GM12878 (cell line): ENCODE data around the gene SULT2B1. TPM values are rescaled to one million over a fixed set of nuclear protein-coding genes. Genes with fewer than 3 reads are reported as not detected.

Experiments
- BACH1 ChIP-seq: fragments of 450-650 bp; IDR thresholded peaks from 2 replicates; pipeline ENCODE4 v1.6.1; 2017; ENCODE audit warnings: mild to moderate bottlenecking, borderline replicate concordance
- BHLHE40 ChIP-seq, 2 experiments: fragments of 450-650 bp in 1 of 2; IDR thresholded peaks; 2 replicates each; pipeline ENCODE4 v1.6.1; 2011 to 2017; ENCODE audit warnings: low read depth in 2 of 2, borderline replicate concordance in 1 of 2, improper control_type of control experiment in 1 of 2, low read length in 1 of 2, mild to moderate bottlenecking in 1 of 2
- DPF2 ChIP-seq: fragments of 450-650 bp; IDR thresholded peaks from 2 replicates; pipeline ENCODE4 v1.6.1; 2017; ENCODE audit warnings: mild to moderate bottlenecking
- EGR1 ChIP-seq, 2 experiments: IDR thresholded peaks; 1 replicate in 1 of 2; 2 replicates in 1 of 2; pipeline ENCODE4 v1.6.1; 2011 to 2012; ENCODE audit warnings: low read depth in 2 of 2, low read length in 2 of 2, borderline replicate concordance in 1 of 2, mild to moderate bottlenecking in 1 of 2, moderate library complexity in 1 of 2
- FOS ChIP-seq: IDR thresholded peaks from 3 replicates; pipeline ENCODE4 v1.6.1; 2011; ENCODE audit warnings: borderline replicate concordance; ENCODE audit not compliant: insufficient read length; ENCODE audit errors: extremely low read depth
- GATAD2B ChIP-seq: fragments of 450-650 bp; conservative IDR thresholded peaks from 2 replicates; pipeline ENCODE4 v1.6.1; 2017; ENCODE audit warnings: low read depth, mild to moderate bottlenecking, moderate library complexity
- JUND ChIP-seq: IDR thresholded peaks from 2 replicates; pipeline ENCODE4 v1.6.1; 2012; ENCODE audit warnings: low read depth, mild to moderate bottlenecking, low read length, improper control_type of control experiment, moderate library complexity
- KAT2A ChIP-seq: conservative IDR thresholded peaks from 2 replicates; pipeline ENCODE4 v1.6.1; 2011; ENCODE audit warnings: low read depth, low read length; ENCODE audit not compliant: control insufficient read depth
- LARP7 ChIP-seq: fragments of 450-650 bp; IDR thresholded peaks from 2 replicates; pipeline ENCODE4 v1.6.1; 2017; ENCODE audit warnings: mild to moderate bottlenecking
- MEF2B ChIP-seq: fragments of 450-650 bp; IDR thresholded peaks from 2 replicates; pipeline ENCODE4 v1.6.1; 2018; ENCODE audit warnings: mild to moderate bottlenecking, moderate library complexity; ENCODE audit not compliant: partially characterized antibody, poor library complexity, severe bottlenecking
- MXI1 ChIP-seq: fragments of 150-350 bp; IDR thresholded peaks from 2 replicates; pipeline ENCODE4 v1.6.1; 2011; ENCODE audit warnings: low read depth, mild to moderate bottlenecking, inconsistent platforms, low read length, improper control_type of control experiment
- MYC ChIP-seq: IDR thresholded peaks from 2 replicates; pipeline ENCODE4 v1.6.1; 2011; ENCODE audit warnings: mild to moderate bottlenecking, low read length, moderate library complexity, inconsistent platforms; ENCODE audit not compliant: insufficient read depth, insufficient replicate concordance, insufficient read length, severe bottlenecking
- NFXL1 ChIP-seq: fragments of 450-650 bp; IDR thresholded peaks from 2 replicates; pipeline ENCODE4 v1.6.1; 2017; ENCODE audit warnings: antibody characterized with exemption, mild to moderate bottlenecking, borderline replicate concordance
- NR2F1 ChIP-seq: fragments of 450-650 bp; conservative IDR thresholded peaks from 2 replicates; pipeline ENCODE4 v1.6.1; 2017; ENCODE audit warnings: mild to moderate bottlenecking
- NRF1 ChIP-seq: conservative IDR thresholded peaks from 2 replicates; pipeline ENCODE4 v1.6.1; 2011; ENCODE audit warnings: mild to moderate bottlenecking, low read depth, low read length, improper control_type of control experiment
- POLR2A ChIP-seq: IDR thresholded peaks from 2 replicates; pipeline ENCODE4 v1.6.1; 2011; ENCODE audit warnings: low read depth, mild to moderate bottlenecking, low read length
- SMAD1 ChIP-seq: fragments of 450-650 bp; IDR thresholded peaks from 2 replicates; pipeline ENCODE4 v1.6.1; 2018; ENCODE audit warnings: mild to moderate bottlenecking, low read depth; ENCODE audit not compliant: partially characterized antibody
- SMARCA5 ChIP-seq: fragments of 450-650 bp; IDR thresholded peaks from 2 replicates; pipeline ENCODE4 v1.6.1; 2017; ENCODE audit warnings: mild to moderate bottlenecking
- ZNF24 ChIP-seq: fragments of 450-650 bp; IDR thresholded peaks from 2 replicates; pipeline ENCODE4 v1.6.1; 2017; ENCODE audit warnings: antibody characterized with exemption, mild to moderate bottlenecking
- ZNF384 ChIP-seq: IDR thresholded peaks from 2 replicates; pipeline ENCODE4 v1.6.1; 2012; ENCODE audit warnings: low read depth, mild to moderate bottlenecking, low read length, improper control_type of control experiment, borderline replicate concordance
- polyA plus RNA-seq, 11 experiments: library from polyadenylated mRNA; depleted of rRNA in 4 of 11; unstranded in 6 of 11; stranded (reverse) in 5 of 11; fragments of >200 nt; fragmentation: Nextera tagmentation in 4 of 11; fragmentation: Illumina TruSeq in 1 of 11; extraction: Ambion mirVana in 4 of 11; extraction: Trizol in 1 of 11; gene quantifications; 1 replicate in 1 of 11; 2 replicates in 10 of 11; pipeline versions ENCODE4 v1.2.1 to v1.2.3, GENCODE V29; 2011 to 2016; ENCODE audit warnings: inconsistent platforms in 2 of 11, missing spikeins in 2 of 11, low read depth in 1 of 11
- total RNA-seq, 4 experiments: library from RNA; depleted of rRNA in 3 of 4; stranded (reverse); fragments of >200 nt in 3 of 4; fragmentation: Illumina TruSeq in 1 of 4; extraction: Trizol in 1 of 4; gene quantifications; 2 replicates each; pipeline versions ENCODE4 v1.2.1 to v1.2.3, GENCODE V29; 2013 to 2021
- TF ChIP-seq, protein P1 (sequence below): fragments of 450-650 bp; conservative IDR thresholded peaks from 2 replicates; pipeline ENCODE4 v1.6.1; 2017; ENCODE audit warnings: mild to moderate bottlenecking, moderate library complexity
- TF ChIP-seq, protein P2 (sequence below): IDR thresholded peaks from 2 replicates; pipeline ENCODE4 v1.6.1; 2011; ENCODE audit warnings: borderline replicate concordance, low read depth, mild to moderate bottlenecking, moderate library complexity, mixed read lengths, low read length; ENCODE audit not compliant: insufficient read depth; ENCODE audit errors: extremely low read length
- TF ChIP-seq, protein P3 (sequence below): fragments of 450-650 bp; IDR thresholded peaks from 2 replicates; pipeline ENCODE4 v1.6.1; 2017; ENCODE audit warnings: low read depth, mild to moderate bottlenecking, moderate library complexity
- TF ChIP-seq, protein P4 (sequence below): fragments of 450-650 bp; IDR thresholded peaks from 2 replicates; pipeline ENCODE4 v1.6.1; 2016; ENCODE audit warnings: mild to moderate bottlenecking

The SULT2B1 gene
- total and polyA plus RNA-seq, 10 of the 15 experiments (the other 5 are each of a cell fraction or from before 2014, with no cell fraction given) = 0.11 to 0.14 TPM; not detected in 8

DNA sequence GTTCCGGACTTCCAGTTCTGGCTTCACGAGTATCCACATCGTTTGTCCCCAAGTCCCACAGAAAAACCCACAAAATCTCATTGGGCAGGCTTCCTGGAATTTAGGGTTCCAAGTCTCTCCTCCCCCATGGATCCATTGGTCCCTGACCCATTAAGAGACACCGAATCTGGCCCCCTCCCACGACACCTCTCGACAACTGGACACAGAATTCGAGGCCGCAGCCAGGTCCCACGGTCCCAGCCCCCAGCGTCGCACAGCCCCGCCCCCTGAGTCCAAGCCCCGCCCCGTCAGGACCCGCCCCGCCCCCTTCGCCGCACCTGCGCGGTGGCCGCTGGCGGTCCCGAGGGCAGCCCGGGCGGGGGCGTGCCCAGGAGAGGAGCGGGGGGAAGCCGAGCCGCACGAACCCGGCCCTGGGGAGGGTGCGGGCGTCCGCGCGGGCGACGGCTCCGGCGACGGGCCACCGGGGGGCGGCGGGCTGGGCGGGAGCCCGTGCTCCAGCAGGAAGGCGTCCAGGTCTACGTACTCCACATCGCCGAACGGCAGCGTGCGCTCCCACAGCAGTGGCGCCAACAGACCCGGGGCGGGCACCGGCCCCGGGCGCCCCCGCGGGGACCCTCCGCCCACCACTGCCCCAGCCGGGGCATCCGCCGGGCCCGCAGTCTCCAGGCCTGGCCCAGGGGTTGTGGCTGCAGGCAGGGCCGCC is 83.4 kb downstream of the SULT2B1 start (continued):
- TF ChIP-seq, protein P1, sequence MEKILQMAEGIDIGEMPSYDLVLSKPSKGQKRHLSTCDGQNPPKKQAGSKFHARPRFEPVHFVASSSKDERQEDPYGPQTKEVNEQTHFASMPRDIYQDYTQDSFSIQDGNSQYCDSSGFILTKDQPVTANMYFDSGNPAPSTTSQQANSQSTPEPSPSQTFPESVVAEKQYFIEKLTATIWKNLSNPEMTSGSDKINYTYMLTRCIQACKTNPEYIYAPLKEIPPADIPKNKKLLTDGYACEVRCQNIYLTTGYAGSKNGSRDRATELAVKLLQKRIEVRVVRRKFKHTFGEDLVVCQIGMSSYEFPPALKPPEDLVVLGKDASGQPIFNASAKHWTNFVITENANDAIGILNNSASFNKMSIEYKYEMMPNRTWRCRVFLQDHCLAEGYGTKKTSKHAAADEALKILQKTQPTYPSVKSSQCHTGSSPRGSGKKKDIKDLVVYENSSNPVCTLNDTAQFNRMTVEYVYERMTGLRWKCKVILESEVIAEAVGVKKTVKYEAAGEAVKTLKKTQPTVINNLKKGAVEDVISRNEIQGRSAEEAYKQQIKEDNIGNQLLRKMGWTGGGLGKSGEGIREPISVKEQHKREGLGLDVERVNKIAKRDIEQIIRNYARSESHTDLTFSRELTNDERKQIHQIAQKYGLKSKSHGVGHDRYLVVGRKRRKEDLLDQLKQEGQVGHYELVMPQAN = peak; percentile 71
- TF ChIP-seq SMARCA5 = peak; percentile 51; the same call in 1 of the 2 replicates
- TF ChIP-seq, protein P2, sequence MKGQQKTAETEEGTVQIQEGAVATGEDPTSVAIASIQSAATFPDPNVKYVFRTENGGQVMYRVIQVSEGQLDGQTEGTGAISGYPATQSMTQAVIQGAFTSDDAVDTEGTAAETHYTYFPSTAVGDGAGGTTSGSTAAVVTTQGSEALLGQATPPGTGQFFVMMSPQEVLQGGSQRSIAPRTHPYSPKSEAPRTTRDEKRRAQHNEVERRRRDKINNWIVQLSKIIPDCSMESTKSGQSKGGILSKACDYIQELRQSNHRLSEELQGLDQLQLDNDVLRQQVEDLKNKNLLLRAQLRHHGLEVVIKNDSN = no peak
- TF ChIP-seq LARP7 = peak; percentile 77
- 0 out of 2 replicates have a peak, but pooled peaks have one; percentile 30 for TF ChIP-seq MXI1
- no peak for TF ChIP-seq FOS
- TF ChIP-seq POLR2A = peak; percentile 72
- TF ChIP-seq NFXL1 = peak; percentile 79; the same call in 1 of the 2 replicates
- no peak for TF ChIP-seq KAT2A
- TF ChIP-seq GATAD2B = 0 out of 2 replicates have a peak, but pooled peaks have one; percentile 67
- TF ChIP-seq MYC = no peak
- TF ChIP-seq ZNF24 = 0 out of 2 replicates have a peak, but pooled peaks have one; percentile 31
- TF ChIP-seq, protein P3, sequence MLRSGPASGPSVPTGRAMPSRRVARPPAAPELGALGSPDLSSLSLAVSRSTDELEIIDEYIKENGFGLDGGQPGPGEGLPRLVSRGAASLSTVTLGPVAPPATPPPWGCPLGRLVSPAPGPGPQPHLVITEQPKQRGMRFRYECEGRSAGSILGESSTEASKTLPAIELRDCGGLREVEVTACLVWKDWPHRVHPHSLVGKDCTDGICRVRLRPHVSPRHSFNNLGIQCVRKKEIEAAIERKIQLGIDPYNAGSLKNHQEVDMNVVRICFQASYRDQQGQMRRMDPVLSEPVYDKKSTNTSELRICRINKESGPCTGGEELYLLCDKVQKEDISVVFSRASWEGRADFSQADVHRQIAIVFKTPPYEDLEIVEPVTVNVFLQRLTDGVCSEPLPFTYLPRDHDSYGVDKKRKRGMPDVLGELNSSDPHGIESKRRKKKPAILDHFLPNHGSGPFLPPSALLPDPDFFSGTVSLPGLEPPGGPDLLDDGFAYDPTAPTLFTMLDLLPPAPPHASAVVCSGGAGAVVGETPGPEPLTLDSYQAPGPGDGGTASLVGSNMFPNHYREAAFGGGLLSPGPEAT = no peak
- peak; percentile 46 for TF ChIP-seq SMAD1
- no peak for TF ChIP-seq MEF2B
- TF ChIP-seq DPF2 = peak; percentile 82
- TF ChIP-seq BACH1 = peak; percentile 55
- no peak for TF ChIP-seq ZNF384
- peak; percentile 39 to 83; a peak in 2 of 4 replicates for TF ChIP-seq BHLHE40 (IDR thresholded peaks at IDR 0.05; ENCODE audit: borderline replicate concordance in 1 of 2, low read depth in 2 of 2, low read length in 1 of 2)
- peak in 1 of 2 experiments; percentile 90; a peak in 2 of 3 replicates for TF ChIP-seq EGR1 (IDR thresholded peaks at IDR 0.05; ENCODE audit: borderline replicate concordance in 1 of 2, low read depth in 2 of 2, low read length in 2 of 2)
- peak; percentile 59; the same call in 1 of the 2 replicates for TF ChIP-seq NR2F1
- peak; percentile 46 for TF ChIP-seq NRF1
- TF ChIP-seq, protein P4, sequence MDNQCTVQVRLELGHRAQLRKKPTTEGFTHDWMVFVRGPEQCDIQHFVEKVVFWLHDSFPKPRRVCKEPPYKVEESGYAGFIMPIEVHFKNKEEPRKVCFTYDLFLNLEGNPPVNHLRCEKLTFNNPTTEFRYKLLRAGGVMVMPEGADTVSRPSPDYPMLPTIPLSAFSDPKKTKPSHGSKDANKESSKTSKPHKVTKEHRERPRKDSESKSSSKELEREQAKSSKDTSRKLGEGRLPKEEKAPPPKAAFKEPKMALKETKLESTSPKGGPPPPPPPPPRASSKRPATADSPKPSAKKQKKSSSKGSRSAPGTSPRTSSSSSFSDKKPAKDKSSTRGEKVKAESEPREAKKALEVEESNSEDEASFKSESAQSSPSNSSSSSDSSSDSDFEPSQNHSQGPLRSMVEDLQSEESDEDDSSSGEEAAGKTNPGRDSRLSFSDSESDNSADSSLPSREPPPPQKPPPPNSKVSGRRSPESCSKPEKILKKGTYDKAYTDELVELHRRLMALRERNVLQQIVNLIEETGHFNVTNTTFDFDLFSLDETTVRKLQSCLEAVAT = peak; percentile 47; the same call in 1 of the 2 replicates
- TF ChIP-seq JUND = no peak
